Progenitor cell of endocrine pancreas (in vitro differentiated cells): ENCODE measurements around the gene SURF4. TPM values are rescaled to one million over a fixed set of nuclear protein-coding genes. Genes with fewer than 3 reads are reported as not detected.
"Not testable (repeated sequence)": the region's sequence is repeated elsewhere in the genome, so short reads cannot be mapped to it uniquely, and the experiment has no call there.

Source experiments
- DNase-seq: peaks from one replicate; pipeline ENCODE4 v3.0.0; 2021; ENCODE audit warnings: low spot score; ENCODE audit not compliant: unreplicated experiment
- H3K27ac Mint-ChIP-seq: 2 replicates; pipeline ENCODE4 v1.8.0; 2021; ENCODE audit warnings: mild to moderate bottlenecking, moderate library complexity, mixed read lengths
- H3K27me3 Mint-ChIP-seq: 2 replicates; pipeline ENCODE4 v1.8.0; 2021; ENCODE audit warnings: mixed read lengths
- H3K36me3 Mint-ChIP-seq: 2 replicates; pipeline ENCODE4 v1.8.0; 2022; ENCODE audit warnings: mixed read lengths; ENCODE audit not compliant: insufficient read depth
- H3K4me1 Mint-ChIP-seq: 2 replicates; pipeline ENCODE4 v1.8.0; 2021; ENCODE audit warnings: low read depth, mixed read lengths
- H3K4me3 Mint-ChIP-seq: 2 replicates; pipeline ENCODE4 v1.8.0; 2021; ENCODE audit warnings: low read depth, mild to moderate bottlenecking, moderate library complexity, mixed read lengths
- H3K9me3 Mint-ChIP-seq: 2 replicates; pipeline ENCODE4 v1.8.0; 2021; ENCODE audit warnings: low read depth, mixed read lengths
- CTCF ChIP-seq: fragments of 200-600 bp; sonication (generic); IDR thresholded peaks from one replicate; pipeline ENCODE4 v1.5.0; 2021; ENCODE audit warnings: antibody characterized with exemption, mild to moderate bottlenecking; ENCODE audit not compliant: unreplicated experiment
- total RNA-seq: library from RNA; stranded (reverse); gene quantifications from 2 replicates; pipeline ENCODE4 v1.2.1, GENCODE V29; 2021

The SURF4 gene
- total RNA-seq, 1 donor from 2014 or later: 122 TPM

DNA sequence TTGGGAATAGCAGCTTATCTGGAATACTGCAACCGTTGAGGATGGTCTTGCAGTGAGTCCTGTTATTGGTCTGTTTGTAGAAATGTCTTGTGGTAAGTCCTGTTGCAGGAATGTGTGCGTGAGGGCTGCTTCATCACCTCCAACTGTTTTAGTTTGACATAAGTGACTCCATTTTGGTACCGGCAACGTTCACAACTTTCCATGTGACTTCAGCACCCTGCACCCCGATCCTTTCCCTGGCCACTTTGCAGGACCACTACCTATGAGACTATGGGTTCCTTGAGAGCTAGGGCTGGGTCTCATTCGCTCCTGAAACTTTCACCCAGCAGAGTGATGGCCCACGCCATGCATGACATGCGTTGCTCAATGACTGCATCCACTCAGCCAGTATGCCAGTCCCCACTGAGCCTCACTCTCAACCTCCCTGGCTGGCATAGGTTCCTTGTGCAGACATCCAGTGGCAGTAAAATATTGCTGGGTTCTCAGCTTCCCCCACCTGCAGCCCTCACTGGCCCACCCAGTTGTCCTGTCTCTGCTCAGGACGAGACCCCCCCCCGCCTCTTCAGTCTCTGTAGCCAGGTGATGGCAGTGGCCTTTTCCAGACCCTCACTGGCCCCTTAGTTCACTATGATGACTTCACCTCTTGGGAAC, 47.9 kb downstream of the SURF4 start:
- Mint-ChIP-seq H3K4me3 (no peak overlapping the region), H3K4me1 (no peaks in the 10 kb centered on the region), H3K27ac (no peak overlapping the region), H3K27me3 (peaks cover 2% of the 10 kb centered on the region), H3K9me3 (peaks cover 14% of the 10 kb centered on the region), H3K36me3 (peaks cover 22% of the 10 kb centered on the region)
- TF ChIP-seq CTCF: no peak
- DNase-seq: no peak

GRCh38 chr9:133327021-133327420, 48.8 kb downstream of the SURF4 start:
- peaks cover 20% of the 10 kb centered on the region for H3K36me3 Mint-ChIP-seq
- not testable (repeated sequence) for H3K4me3 Mint-ChIP-seq, H3K4me1 Mint-ChIP-seq, H3K27me3 Mint-ChIP-seq, H3K27ac Mint-ChIP-seq, DNase-seq
- H3K9me3 Mint-ChIP-seq: peaks cover 14% of the 10 kb centered on the region

DNA sequence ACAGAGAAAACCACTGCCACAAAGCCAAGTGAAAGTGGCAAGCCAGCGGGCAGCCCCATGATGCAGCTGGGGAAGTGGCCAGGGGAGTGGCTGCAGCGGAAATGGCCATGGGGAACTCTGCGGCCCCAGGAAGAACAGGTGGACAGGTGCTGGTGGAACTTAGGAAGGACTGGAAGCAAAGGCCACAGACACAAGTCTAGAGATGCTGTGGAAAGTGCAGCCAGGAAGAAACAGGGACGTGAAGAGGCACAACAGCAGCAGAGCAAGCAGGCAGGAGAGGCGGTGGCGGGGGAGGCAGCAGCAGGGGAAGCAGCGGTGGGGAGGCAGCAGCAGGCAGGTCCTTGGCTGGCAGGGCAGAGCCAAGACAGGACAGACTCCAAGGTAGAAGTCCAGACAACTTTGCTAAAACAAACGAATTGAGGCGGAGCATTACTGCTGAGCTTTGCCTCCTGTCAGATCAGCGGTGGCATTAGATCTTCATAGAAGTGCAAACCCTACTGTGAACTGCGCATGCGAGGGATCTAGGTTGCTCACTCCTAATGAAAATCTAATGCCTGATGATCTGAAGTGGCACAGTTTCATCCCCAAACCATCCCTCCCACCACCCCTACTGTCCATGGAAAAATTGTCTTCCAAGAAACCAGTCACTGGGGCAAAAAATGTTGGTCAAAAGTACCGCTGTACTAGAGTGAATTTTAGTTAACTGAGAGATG, 51.7 kb downstream of the SURF4 start:
- H3K4me3 Mint-ChIP-seq: no peak overlapping the region
- no peak overlapping the region for H3K27ac Mint-ChIP-seq
- peaks cover 2% of the 10 kb centered on the region for H3K27me3 Mint-ChIP-seq
- H3K36me3 Mint-ChIP-seq: peaks cover 9% of the 10 kb centered on the region
- no peak for DNase-seq
- TF ChIP-seq CTCF: no peak
- H3K4me1 Mint-ChIP-seq: no peaks in the 10 kb centered on the region
- H3K9me3 Mint-ChIP-seq: peaks cover 14% of the 10 kb centered on the region

- TF ChIP-seq CTCF: no peak
- no peaks in the 10 kb centered on the region for H3K4me1 Mint-ChIP-seq
- peaks cover 2% of the 10 kb centered on the region for H3K27me3 Mint-ChIP-seq
- no peaks in the 10 kb centered on the region for H3K36me3 Mint-ChIP-seq
- no peak overlapping the region for H3K27ac Mint-ChIP-seq
- peaks cover 5% of the 10 kb centered on the region for H3K9me3 Mint-ChIP-seq
- DNase-seq: no peak
- no peak overlapping the region for H3K4me3 Mint-ChIP-seq
Observed at GRCh38 chr9:133323211-133323610, 52.6 kb downstream of the SURF4 start.

DNA sequence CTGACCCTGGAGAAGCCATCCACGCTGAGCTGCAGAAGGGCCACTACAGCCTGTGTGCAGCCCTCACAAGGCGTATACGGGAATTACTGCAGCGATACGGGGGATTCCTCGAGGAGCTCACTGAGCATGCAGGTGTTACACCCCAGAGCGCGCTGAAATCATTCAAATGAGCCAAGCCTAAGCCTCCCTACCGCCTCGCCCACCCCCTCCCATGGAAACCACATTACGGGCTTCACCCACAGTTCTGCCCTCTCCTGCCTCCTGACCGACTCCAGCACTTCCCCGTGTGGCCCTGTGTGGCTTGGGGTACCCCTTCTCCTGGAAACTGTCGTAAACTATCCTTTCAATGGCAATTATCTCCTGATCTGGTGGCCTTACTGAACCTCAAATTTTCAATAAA, 53.2 kb downstream of the SURF4 start:
- H3K27ac Mint-ChIP-seq: peak overlapping the region; percentile 33
- peaks cover 5% of the 10 kb centered on the region for H3K9me3 Mint-ChIP-seq
- peaks cover 2% of the 10 kb centered on the region for H3K27me3 Mint-ChIP-seq
- H3K36me3 Mint-ChIP-seq: no peaks in the 10 kb centered on the region
- H3K4me3 Mint-ChIP-seq: no peak overlapping the region
- DNase-seq: no peak
- TF ChIP-seq CTCF: no peak
- H3K4me1 Mint-ChIP-seq: no peaks in the 10 kb centered on the region
